Measurements from ENCODE around the gene EPB41L2. TPM values are rescaled to one million over a fixed set of nuclear protein-coding genes. Genes with fewer than 3 reads are reported as not detected.

EPB41L2 gene
- total RNA-seq, 4 donors from 2014 or later: 60.1 to 87.2 (median 67.4) TPM

DNA sequence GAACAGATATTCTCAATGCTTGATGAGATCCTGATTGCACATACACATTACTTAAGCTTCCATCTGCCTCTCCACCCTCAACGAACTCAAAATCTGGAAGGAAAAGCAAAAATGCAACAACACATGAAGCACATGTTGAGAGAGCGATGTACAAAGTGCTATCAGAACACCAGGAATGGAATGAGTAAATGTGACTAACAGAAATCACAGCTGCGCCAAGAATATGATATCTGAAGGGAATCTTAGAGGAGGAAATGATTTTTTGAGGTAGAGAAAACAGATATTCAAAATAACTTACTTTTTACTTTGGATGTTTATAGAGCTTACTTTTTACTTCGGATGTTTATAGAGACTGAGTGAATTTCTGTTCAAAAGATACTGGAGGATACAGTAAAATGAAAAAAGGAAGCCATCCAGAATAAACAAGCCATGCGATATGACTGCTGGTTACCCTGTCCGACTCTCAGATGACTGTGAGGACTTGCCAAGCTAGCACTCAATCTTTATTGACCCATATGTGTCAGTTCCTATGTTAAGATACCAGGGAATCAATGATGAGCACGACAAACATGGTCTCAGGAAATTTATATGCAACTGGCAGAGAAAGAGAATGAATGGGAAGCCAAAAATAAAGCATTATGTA lies 133.9 kb downstream of the EPB41L2 start:
- WGBS: 64% methylated on average over 7 of the region's 7 CpGs
- no peak for DNase-seq (ENCODE audit: extremely low spot score)
- no peak overlapping the region for H3K4me3 ChIP-seq
- TF ChIP-seq, protein P1, sequence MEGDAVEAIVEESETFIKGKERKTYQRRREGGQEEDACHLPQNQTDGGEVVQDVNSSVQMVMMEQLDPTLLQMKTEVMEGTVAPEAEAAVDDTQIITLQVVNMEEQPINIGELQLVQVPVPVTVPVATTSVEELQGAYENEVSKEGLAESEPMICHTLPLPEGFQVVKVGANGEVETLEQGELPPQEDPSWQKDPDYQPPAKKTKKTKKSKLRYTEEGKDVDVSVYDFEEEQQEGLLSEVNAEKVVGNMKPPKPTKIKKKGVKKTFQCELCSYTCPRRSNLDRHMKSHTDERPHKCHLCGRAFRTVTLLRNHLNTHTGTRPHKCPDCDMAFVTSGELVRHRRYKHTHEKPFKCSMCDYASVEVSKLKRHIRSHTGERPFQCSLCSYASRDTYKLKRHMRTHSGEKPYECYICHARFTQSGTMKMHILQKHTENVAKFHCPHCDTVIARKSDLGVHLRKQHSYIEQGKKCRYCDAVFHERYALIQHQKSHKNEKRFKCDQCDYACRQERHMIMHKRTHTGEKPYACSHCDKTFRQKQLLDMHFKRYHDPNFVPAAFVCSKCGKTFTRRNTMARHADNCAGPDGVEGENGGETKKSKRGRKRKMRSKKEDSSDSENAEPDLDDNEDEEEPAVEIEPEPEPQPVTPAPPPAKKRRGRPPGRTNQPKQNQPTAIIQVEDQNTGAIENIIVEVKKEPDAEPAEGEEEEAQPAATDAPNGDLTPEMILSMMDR (IDR thresholded peaks at IDR 0.05): no peak
- TF ChIP-seq EP300 (IDR thresholded peaks at IDR 0.05): no peak
- no peak for TF ChIP-seq POLR2AphosphoS5 (IDR thresholded peaks at IDR 0.05)
- no peak for TF ChIP-seq POLR2A (IDR thresholded peaks at IDR 0.05; ENCODE audit: low read depth)
- H3K9me3 ChIP-seq: no peaks in the 10 kb centered on the region
- peak overlapping the region in 2 of 4 donors; percentile 22 to 39 for H3K27ac ChIP-seq (replicated peaks in 1 of 4)
- intact Hi-C loops (cut with DNase I): no loop called here
- H3K27me3 ChIP-seq: no peaks in the 10 kb centered on the region
- peaks cover 0 to 12% (median 4%) of the 10 kb centered on the region in 4 donors for H3K36me3 ChIP-seq
- H3K4me1 ChIP-seq: peaks cover 9 to 37% (median 24%) of the 10 kb centered on the region in 4 donors

DNA sequence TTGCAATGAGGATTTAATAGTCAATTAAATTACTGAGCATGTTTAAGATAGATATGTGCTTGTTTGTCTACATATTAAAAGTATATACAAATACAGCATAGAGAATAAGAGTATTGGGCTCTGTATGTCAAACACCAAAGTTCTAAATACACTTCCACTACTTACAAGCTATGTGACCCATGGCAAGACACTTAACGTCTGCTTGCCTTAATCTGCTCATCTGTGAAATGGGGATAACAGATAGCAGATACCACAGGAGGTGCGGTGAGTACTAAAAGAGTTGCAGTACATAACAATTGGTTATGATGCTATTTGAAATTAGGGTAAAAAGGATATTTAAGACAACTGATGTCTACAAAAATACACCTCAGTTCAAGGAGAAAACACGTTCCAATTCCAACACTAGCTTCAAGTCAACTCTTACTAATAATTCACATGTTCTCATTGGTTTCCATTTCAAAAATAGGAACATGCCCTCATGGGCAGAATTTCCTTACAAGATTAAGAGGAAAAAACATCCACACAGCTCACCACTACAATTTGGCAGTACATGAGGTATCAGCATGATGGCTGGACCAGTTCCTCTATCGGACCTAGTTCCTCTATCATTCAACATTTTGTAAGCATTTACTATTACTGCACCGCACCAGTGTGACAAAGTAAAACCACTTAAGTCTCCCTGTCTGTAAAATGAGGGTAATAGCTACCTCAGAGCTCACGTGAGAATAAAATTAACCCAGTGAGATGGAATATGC lies 134.7 kb downstream of the EPB41L2 start:
- TF ChIP-seq, protein P1 (IDR thresholded peaks at IDR 0.05): no peak
- no peak for TF ChIP-seq EP300 (IDR thresholded peaks at IDR 0.05)
- TF ChIP-seq POLR2AphosphoS5 (IDR thresholded peaks at IDR 0.05): no peak
- no peak for TF ChIP-seq POLR2A (IDR thresholded peaks at IDR 0.05; ENCODE audit: low read depth)
- DNase-seq (ENCODE audit: extremely low spot score): no peak
- H3K4me3 ChIP-seq: no peak overlapping the region

GRCh38 chr6:130927305-130927704 lies 135.7 kb downstream of the EPB41L2 start:
- H3K27ac ChIP-seq (replicated peaks in 1 of 4): no peak overlapping the region
- intact Hi-C loops (cut with DNase I): no loop called here
- DNase-seq (ENCODE audit: extremely low spot score): no peak
- H3K4me3 ChIP-seq: no peak overlapping the region
- no peaks in the 10 kb centered on the region for H3K27me3 ChIP-seq
- no peaks in the 10 kb centered on the region for H3K9me3 ChIP-seq
- 82% methylated on average over 2 of the region's 2 CpGs for whole genome bisulfite sequencing
- peaks cover 7 to 20% (median 9%) of the 10 kb centered on the region in 4 donors for H3K4me1 ChIP-seq
- TF ChIP-seq POLR2AphosphoS5 (IDR thresholded peaks at IDR 0.05): no peak
- TF ChIP-seq POLR2A (IDR thresholded peaks at IDR 0.05; ENCODE audit: low read depth): no peak
- TF ChIP-seq, protein P1 (IDR thresholded peaks at IDR 0.05): no peak
- no peak for TF ChIP-seq EP300 (IDR thresholded peaks at IDR 0.05)
- H3K36me3 ChIP-seq: peaks cover 0 to 12% (median 4%) of the 10 kb centered on the region in 4 donors

More for the DNA sequence above, 134.7 kb downstream of the EPB41L2 start:
- H3K9me3 ChIP-seq: no peaks in the 10 kb centered on the region
- intact Hi-C loops (cut with DNase I): no loop called here
- 77% methylated on average over 6 of the region's 6 CpGs for WGBS
- peaks cover 0 to 12% (median 4%) of the 10 kb centered on the region in 4 donors for H3K36me3 ChIP-seq
- no peaks in the 10 kb centered on the region for H3K27me3 ChIP-seq
- peak overlapping the region in 2 of 4 donors; percentile 22 to 39 for H3K27ac ChIP-seq (replicated peaks in 1 of 4)
- peaks cover 9 to 30% (median 16%) of the 10 kb centered on the region in 4 donors for H3K4me1 ChIP-seq

DNA sequence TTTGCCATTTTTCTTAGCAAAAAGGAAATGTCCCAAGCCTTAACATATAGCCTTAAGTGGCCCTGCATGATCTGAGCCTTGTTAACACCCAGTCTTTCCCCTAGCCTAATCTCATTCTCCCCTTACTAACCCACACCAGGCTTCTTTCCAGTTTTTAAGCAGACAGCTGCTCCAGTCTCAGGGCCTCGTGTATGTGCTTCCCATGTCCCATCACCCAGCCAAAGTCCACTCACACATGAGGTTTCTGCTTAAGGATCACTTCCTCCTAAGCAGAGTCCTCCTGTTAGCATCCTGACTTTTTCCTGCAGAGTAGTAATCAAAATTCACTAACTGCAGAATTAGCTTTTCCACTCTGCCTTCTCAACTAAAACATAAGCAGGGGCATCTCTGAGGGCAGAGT lies 139.7 kb downstream of the EPB41L2 start:
- intact Hi-C loops (cut with DNase I): no loop called here
- Histone ChIP-seq H3K27ac (replicated peaks in 1 of 4) (no peak overlapping the region), H3K27me3 (no peaks in the 10 kb centered on the region), H3K9me3 (no peaks in the 10 kb centered on the region), H3K36me3 (peaks cover 0 to 12% (median 4%) of the 10 kb centered on the region in 4 donors), H3K4me3 (no peak overlapping the region), H3K4me1 (peaks cover 0 to 6% (median 0%) of the 10 kb centered on the region in 4 donors)
- no peak for DNase-seq (ENCODE audit: extremely low spot score)
- WGBS: 68% methylated on average over 1 of the region's 1 CpG
- TF ChIP-seq POLR2AphosphoS5 (IDR thresholded peaks at IDR 0.05) (no peak), EP300 (IDR thresholded peaks at IDR 0.05) (no peak), POLR2A (IDR thresholded peaks at IDR 0.05; ENCODE audit: low read depth) (no peak)
- TF ChIP-seq, protein P1 (IDR thresholded peaks at IDR 0.05): no peak

Data from esophagus muscularis mucosa (tissue), 4 donors.